Measurements from ENCODE around the gene PHKG2.

The PHKG2 gene

GRCh38 chr16:30728899-30729672 lies 19.1 kb upstream of the PHKG2 start:
- DNase-seq (ENCODE audit: low read depth, low spot score): no peak

DNA sequence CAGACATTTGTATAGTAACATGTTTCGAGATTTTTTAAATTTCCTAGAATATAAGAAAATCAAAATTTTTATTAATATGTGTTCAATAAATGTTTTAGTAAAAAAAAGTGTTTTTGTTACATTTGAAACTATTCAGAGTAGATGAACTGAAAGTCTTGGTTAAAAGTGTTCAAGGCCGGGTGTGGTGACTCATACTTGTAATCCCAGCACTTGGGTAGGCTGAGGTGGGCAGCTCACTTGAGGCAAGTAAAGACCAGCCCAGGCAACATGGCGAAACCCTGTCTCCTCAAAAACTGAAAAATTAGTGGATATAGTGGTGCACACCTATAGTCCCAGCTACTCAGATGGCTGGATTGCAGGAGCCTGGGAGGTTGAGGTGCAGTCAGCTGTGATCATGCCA lies 16.8 kb upstream of the PHKG2 start:
- peak; percentile 32 for DNase-seq (ENCODE audit: low read depth, low spot score)

DNA sequence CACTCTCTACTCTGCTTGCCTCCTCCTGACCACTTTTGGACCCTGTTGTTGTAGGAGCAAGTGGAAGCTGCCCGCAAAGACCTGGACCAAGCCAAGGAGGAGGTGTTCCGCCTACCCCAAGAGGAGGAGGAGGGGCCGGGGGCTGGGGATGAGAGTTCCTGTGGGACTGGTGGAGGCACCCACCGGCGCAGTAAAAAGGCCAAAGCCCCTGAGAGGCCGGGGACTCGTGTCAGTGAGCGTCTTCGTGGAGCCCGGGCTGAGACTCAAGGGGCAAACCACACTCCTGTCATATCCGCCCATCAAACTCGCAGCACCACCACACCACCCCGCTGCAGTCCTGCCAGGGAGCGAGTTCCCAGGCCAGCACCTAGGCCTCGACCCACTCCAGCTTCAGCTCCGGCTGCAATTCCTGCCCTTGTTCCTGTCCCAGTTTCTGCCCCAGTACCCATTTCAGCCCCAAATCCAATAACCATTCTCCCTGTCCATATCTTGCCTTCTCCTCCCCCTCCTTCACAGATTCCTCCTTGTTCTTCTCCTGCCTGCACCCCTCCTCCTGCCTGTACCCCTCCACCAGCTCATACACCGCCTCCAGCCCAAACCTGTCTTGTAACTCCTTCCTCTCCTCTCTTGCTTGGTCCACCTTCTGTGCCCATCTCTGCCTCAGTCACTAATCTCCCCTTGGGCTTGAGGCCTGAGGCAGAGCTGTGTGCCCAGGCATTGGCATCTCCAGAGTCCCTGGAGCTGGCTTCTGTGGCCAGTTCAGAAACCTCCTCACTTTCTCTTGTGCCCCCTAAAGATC lies 11.0 kb upstream of the PHKG2 start:
- no peak for DNase-seq (ENCODE audit: low read depth, low spot score)

DNA sequence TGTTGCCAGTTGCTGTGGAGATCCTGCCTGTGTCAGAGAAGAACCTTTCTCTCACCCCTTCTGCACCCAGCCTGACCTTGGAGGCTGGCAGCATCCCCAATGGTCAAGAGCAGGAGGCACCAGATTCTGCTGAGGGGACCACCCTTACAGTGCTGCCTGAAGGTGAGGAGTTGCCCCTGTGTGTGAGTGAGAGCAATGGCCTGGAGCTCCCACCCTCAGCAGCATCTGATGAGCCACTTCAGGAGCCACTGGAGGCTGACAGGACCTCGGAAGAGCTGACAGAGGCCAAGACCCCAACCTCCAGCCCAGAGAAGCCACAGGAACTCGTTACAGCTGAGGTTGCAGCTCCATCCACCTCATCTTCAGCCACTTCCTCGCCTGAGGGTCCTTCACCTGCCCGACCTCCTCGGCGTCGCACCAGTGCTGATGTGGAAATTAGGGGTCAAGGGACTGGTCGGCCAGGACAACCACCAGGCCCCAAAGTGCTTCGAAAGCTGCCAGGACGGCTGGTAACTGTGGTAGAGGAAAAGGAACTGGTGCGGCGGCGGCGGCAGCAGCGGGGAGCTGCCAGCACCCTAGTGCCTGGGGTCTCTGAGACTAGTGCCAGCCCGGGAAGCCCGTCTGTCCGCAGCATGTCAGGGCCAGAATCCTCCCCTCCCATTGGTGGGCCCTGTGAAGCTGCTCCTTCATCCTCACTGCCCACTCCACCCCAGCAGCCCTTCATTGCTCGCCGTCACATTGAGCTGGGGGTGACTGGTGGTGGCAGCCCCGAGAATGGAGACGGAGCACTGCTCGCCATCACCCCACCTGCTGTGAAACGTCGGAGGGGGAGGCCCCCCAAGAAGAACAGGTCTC lies 10.2 kb upstream of the PHKG2 start:
- no peak for DNase-seq (ENCODE audit: low read depth, low spot score)

GRCh38 chr16:30738984-30739951 lies 9.0 kb upstream of the PHKG2 start:
- DNase-seq (ENCODE audit: low read depth, low spot score): no peak

DNA sequence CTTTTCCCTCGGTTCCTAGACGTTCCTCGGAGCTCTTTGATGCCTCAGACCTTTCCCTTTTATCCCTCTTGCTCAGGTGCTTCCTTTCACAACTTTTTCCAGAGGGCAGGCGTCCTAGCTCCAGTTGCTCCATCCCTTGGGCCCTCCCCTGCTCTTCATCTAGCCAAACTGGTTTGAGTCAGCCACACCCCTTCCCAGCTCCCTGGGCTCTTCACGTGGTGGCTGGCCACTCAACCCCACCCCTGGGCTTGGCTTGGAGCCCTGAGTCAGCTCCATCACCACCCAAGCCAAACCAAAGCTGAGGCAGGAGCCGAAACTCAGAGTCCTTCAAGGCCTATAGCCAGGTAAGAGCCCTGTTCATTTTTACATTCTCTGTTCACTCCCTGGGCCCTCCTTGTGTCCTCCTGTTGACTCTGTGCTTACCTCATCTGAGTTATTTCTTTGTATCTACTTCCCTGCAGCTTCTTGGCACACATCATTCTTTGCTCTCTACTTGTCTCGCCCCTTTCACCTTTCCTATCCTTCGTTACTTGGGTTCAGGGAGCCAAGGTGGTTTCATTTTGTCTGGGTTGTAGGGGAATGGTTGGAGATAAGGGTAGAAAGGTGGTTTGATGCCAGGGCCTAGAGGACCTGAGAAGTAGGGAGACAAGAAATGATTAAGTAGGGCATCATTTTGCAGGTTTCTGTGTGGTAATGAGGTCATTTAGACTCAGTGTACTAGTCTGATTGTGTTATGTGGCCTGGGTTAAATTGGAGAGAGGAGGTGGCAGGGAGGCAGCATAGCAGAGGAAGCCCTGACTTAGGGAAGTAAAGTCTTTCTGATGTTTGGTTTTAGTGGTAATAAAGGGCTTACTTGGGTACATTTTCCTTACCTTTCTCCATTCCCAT lies 7.6 kb upstream of the PHKG2 start:
- DNase-seq (ENCODE audit: low read depth, low spot score): peak; percentile 88

- DNase-seq (ENCODE audit: low read depth, low spot score): peak; percentile 95
Observed at GRCh38 chr16:30741461-30741914, 6.7 kb upstream of the PHKG2 start.

GRCh38 chr16:30743716-30744115 lies 4.5 kb upstream of the PHKG2 start:
- DNase-seq (ENCODE audit: low read depth, low spot score): no peak

- no peak for DNase-seq (ENCODE audit: low read depth, low spot score)
Observed at GRCh38 chr16:30744183-30744582, 4.0 kb upstream of the PHKG2 start.

DNA sequence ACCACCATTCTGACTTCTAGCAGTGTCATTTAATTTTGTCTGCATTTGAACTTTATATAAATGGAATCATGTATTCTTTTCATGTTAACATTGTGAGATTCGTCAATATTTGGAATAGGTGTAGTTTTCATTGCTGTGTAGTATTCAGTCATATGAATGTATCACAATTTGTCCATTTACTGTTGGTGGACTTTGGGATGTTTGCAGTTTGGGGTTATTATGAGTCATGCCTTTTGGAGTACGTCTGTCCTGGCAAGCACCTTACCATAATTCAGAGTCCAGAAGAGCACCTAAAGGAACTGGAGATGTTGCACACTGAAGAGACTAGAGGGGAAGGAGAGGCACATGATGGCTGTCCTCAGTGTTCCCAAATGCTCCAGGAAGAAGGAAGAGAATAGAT lies 3.1 kb upstream of the PHKG2 start:
- no peak for DNase-seq (ENCODE audit: low read depth, low spot score)

- no peak for DNase-seq (ENCODE audit: low read depth, low spot score)
Observed at GRCh38 chr16:30746638-30747175, 1.5 kb upstream of the PHKG2 start.

DNA sequence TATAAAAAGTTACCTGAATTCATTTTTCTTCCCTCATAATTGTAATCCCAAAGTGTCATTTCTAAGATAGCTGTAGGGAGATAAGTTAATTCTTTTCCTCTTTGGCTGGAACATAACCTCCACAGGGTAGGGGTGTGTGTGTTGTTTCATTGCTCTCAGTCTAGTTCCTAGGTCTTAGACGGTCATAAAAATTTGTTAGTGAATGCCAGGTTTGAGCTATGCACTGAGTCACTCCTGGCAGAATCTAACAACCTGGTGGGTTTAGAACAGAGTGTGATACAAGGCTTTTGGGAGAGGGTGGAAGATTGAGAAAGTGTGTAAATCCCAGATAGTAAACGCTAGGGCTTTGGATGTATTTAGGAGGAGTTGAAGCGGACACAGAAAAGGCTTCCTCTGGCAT lies 894 bp upstream of the PHKG2 start:
- DNase-seq (ENCODE audit: low read depth, low spot score): peak; percentile 54

- peak; percentile 58 for DNase-seq (ENCODE audit: low read depth, low spot score)
Observed at GRCh38 chr16:30748634-30749445, 615 bp downstream of the PHKG2 start.

DNA sequence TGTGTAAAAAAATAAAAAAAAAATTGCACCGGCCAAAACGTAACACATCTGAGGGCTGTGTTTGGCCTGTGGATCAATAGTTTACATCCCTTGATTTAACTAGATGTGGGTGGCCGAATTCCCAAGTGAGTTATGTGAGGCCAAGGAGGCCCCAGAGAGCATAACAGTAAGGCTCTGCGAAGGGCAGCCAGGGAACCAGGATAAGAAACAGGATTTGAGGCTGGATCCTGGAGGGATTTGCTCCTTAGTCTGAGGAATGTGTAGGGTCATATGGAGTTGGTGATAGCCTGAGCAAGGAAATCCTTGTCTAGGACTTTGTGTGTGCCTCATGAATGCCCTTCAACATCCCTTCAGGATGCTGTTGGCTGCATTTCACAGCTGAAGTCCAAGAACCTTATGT lies 2.0 kb downstream of the PHKG2 start:
- no peak for DNase-seq (ENCODE audit: low read depth, low spot score)

DNA sequence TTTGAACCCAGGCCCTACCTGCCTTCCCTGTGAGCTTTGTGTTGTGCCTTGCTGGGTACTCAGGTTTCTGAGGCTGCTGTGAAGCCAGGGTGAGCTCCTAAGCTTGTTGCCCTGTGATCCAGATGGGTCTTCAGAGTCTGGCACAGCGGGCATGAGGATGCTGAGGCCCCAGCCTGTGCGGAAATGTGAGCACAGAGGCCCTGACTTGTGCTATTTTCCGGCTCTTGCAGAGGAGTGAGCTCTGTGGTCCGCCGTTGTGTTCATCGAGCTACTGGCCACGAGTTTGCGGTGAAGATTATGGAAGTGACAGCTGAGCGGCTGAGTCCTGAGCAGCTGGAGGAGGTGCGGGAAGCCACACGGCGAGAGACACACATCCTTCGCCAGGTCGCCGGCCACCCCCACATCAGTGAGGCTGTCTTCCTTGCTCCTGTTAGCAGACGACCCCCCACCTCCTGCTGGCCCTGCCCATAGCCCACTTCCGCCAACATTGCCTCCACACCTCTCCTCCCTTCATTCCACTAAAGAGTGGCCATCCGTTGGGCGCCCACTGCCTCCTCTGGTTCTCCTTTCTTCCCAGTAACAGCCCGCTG lies 2.7 kb downstream of the PHKG2 start:
- DNase-seq (ENCODE audit: low read depth, low spot score): no peak

GRCh38 chr16:30753596-30753995 lies 5.4 kb downstream of the PHKG2 start:
- DNase-seq (ENCODE audit: low read depth, low spot score): no peak

DNA sequence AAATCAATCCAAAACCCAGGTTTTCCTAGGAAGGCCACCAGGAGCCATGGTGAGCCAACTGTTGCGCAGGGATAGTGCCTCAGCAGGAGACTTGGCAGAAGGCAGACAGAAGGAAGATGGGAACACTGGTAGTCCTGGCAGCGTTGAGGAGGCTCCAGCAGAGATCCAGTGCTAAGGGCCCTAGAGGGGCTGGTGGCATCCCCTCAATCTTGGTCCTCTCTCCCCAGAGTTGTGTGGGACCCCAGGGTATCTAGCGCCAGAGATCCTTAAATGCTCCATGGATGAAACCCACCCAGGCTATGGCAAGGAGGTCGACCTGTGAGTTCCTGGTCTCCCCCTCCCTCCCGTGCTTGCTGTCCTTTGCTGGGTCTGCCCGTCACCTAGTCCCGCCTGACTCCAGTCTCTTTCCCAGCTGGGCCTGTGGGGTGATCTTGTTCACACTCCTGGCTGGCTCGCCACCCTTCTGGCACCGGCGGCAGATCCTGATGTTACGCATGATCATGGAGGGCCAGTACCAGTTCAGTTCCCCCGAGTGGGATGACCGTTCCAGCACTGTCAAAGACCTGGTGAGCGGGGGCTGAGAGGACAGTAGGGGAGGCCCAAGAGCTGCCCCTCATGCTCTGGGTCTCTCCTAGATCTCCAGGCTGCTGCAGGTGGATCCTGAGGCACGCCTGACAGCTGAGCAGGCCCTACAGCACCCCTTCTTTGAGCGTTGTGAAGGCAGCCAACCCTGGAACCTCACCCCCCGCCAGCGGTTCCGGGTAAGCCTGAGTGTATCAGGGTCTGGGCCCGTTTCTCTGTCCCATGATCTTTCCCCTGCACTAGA lies 7.9 kb downstream of the PHKG2 start:
- no peak for DNase-seq (ENCODE audit: low read depth, low spot score)

DNA sequence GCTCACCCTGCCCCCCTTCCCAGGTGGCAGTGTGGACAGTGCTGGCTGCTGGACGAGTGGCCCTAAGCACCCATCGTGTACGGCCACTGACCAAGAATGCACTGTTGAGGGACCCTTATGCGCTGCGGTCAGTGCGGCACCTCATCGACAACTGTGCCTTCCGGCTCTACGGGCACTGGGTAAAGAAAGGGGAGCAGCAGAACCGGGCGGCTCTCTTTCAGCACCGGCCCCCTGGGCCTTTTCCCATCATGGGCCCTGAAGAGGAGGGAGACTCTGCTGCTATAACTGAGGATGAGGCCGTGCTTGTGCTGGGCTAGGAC lies 8.5 kb downstream of the PHKG2 start:
- no peak for DNase-seq (ENCODE audit: low read depth, low spot score)

All from astrocyte of the hippocampus (primary cell).